ENCODE data around the gene ADAT3. TPM values are rescaled to one million over a fixed set of nuclear protein-coding genes. Genes with fewer than 3 reads are reported as not detected.

Gene ADAT3
- 1 to 10 TPM; 1.0 to 5.5 (median 2.8) TPM for total RNA-seq

GRCh38 chr19:1905110-1905862 lies at the start of gene ADAT3, which contains the start of gene SCAMP4:
Gene ADAT3 (plus strand): TSS chr19:1905399. CDS start chr19:1912048, 6,649 bp downstream.
Gene SCAMP4 (plus strand): TSS chr19:1905399. CDS start chr19:1915020, 9,621 bp downstream.
- intact Hi-C loops (cut with DNase I; ENCODE audit: low total_unique reads): no loop called here
- H3K4me3 ChIP-seq: peak within 1 kb of the TSS; percentile 42 to 65
- H3K27me3 ChIP-seq: no peaks in the 10 kb centered on the region
- DNase-seq: peak; percentile 99
- peak within 1 kb of the TSS; percentile 81 to 86 for H3K27ac ChIP-seq
- no peaks in the 10 kb centered on the region for H3K36me3 ChIP-seq
- H3K4me1 ChIP-seq: peaks cover 0 to 7% of the 10 kb centered on the region in 2 donors
- TF ChIP-seq POLR2A (IDR thresholded peaks at IDR 0.05): peak; percentile 55 to 92
- TF ChIP-seq CTCF (IDR thresholded peaks at IDR 0.05): peak in 1 of 4 experiments; percentile 31
- H3K9me3 ChIP-seq: no peaks in the 10 kb centered on the region

- H3K27me3 ChIP-seq: no peaks in the 10 kb centered on the region
- no peaks in the 10 kb centered on the region for H3K9me3 ChIP-seq
- DNase-seq: no peak
- no peak overlapping the region for H3K4me3 ChIP-seq
- no peak for TF ChIP-seq CTCF (IDR thresholded peaks at IDR 0.05)
- TF ChIP-seq POLR2A (IDR thresholded peaks at IDR 0.05): no peak
- H3K27ac ChIP-seq: peak overlapping the region; percentile 60 to 70
- peaks cover 0 to 32% of the 10 kb centered on the region in 2 donors for H3K4me1 ChIP-seq
- intact Hi-C loops (cut with DNase I; ENCODE audit: low total_unique reads): no loop called here
- H3K36me3 ChIP-seq: no peaks in the 10 kb centered on the region
Measured at GRCh38 chr19:1855828-1856255, 49.4 kb upstream of the ADAT3 start.

- no peak for DNase-seq
- intact Hi-C loops (cut with DNase I; ENCODE audit: low total_unique reads): no loop called here
- no peak for TF ChIP-seq POLR2A (IDR thresholded peaks at IDR 0.05)
- no peak for TF ChIP-seq CTCF (IDR thresholded peaks at IDR 0.05)
- H3K27me3 ChIP-seq: no peaks in the 10 kb centered on the region
- H3K9me3 ChIP-seq: no peaks in the 10 kb centered on the region
- no peak overlapping the region for H3K4me3 ChIP-seq
- H3K27ac ChIP-seq: peak overlapping the region; percentile 60 to 70
- H3K36me3 ChIP-seq: no peaks in the 10 kb centered on the region
- H3K4me1 ChIP-seq: peaks cover 0 to 37% of the 10 kb centered on the region in 2 donors
Measured at GRCh38 chr19:1856345-1856697, 48.9 kb upstream of the ADAT3 start.

- Histone ChIP-seq H3K4me3 (peak overlapping the region; percentile 24 to 30), H3K27ac (peak overlapping the region; percentile 60 to 70), H3K9me3 (no peaks in the 10 kb centered on the region), H3K36me3 (no peaks in the 10 kb centered on the region), H3K27me3 (no peaks in the 10 kb centered on the region), H3K4me1 (peaks cover 0 to 38% of the 10 kb centered on the region in 2 donors)
- intact Hi-C loops (cut with DNase I; ENCODE audit: low total_unique reads): no loop called here
- TF ChIP-seq CTCF (IDR thresholded peaks at IDR 0.05) (no peak), POLR2A (IDR thresholded peaks at IDR 0.05) (no peak)
- peak; percentile 73 to 76 for DNase-seq
Measured at GRCh38 chr19:1856698-1857603, 48.2 kb upstream of the ADAT3 start.

Measured in uterus (tissue), 4 donors.